H1 (cell line): ENCODE measurements around the gene CCL15. TPM values are rescaled to one million over a fixed set of nuclear protein-coding genes. Genes with fewer than 3 reads are reported as not detected.

Source experiments
- CTCF ChIA-PET: fragments of 300-600 bp; sonication (Branson Sonifier 250); formaldehyde crosslinking; loops from one replicate; lab custom pipeline; 2021; ENCODE audit not compliant: partially characterized antibody; lab: Charles Lee
- POLR2A ChIA-PET: fragments of 300-600 bp; sonication (Branson Sonifier 250); formaldehyde crosslinking; loops from one replicate; lab custom pipeline; 2021; ENCODE audit warnings: inconsistent platforms; ENCODE audit not compliant: partially characterized antibody; lab: Charles Lee
- DNase-seq, 2 experiments: peaks; one replicate each; pipeline versions ENCODE4 v3.0.0 to v3.0.0-alpha.2; 2010 to 2022; ENCODE audit warnings: low spot score in 2 of 2, low read depth in 1 of 2, mixed read lengths in 1 of 2
- FAIRE-seq: peaks from 2 replicates; lab custom pipeline; 2011; peaks lifted over from hg19 to GRCh38; lab: Jason Lieb, UNC
- H2AFZ ChIP-seq: 2 replicates; pipeline ENCODE4 v1.8.1; 2012; ENCODE audit warnings: low read length, inconsistent platforms
- H2AK5ac ChIP-seq: 2 replicates; pipeline ENCODE4 v1.6.1; 2013; ENCODE audit warnings: low read depth, low read length
- H2BK120ac ChIP-seq: replicated peaks from 2 replicates; pipeline ENCODE3; 2013; ENCODE audit warnings: low read depth, low read length, inconsistent platforms
- H2BK12ac ChIP-seq: 2 replicates; pipeline ENCODE4 v1.6.1; 2013; ENCODE audit warnings: low read depth, low read length
- H2BK15ac ChIP-seq: 2 replicates; pipeline ENCODE4 v1.6.1; 2013; ENCODE audit warnings: low read length
- H2BK20ac ChIP-seq: 2 replicates; pipeline ENCODE4 v1.6.1; 2013; ENCODE audit warnings: low read length
- H2BK5ac ChIP-seq: 2 replicates; pipeline ENCODE4 v1.6.1; 2013; ENCODE audit warnings: low read depth, low read length
- H3K14ac ChIP-seq: 2 replicates; pipeline ENCODE4 v1.6.1; 2013; ENCODE audit warnings: inconsistent platforms; ENCODE audit not compliant: insufficient read length
- H3K18ac ChIP-seq: 2 replicates; pipeline ENCODE4 v1.6.1; 2013; ENCODE audit warnings: low read length; ENCODE audit errors: extremely low read depth
- H3K23ac ChIP-seq: 2 replicates; pipeline ENCODE4 v1.6.1; 2013; ENCODE audit warnings: inconsistent platforms; ENCODE audit not compliant: insufficient read length
- H3K23me2 ChIP-seq: 2 replicates; pipeline ENCODE4 v1.6.1; 2013; ENCODE audit warnings: low read depth, low read length
- H3K27ac ChIP-seq: 2 replicates; pipeline ENCODE4 v1.6.1; 2011; ENCODE audit warnings: low read depth, low read length, inconsistent platforms
- H3K27me3 ChIP-seq, 4 experiments: replicated peaks in 1 of 4; 1 replicate in 1 of 4; 2 replicates in 3 of 4; pipeline versions ENCODE4 v1.6.1 to v1.8.1; 2011 to 2013; ENCODE audit warnings: low read length in 3 of 4, mild to moderate bottlenecking in 3 of 4, inconsistent platforms in 2 of 4, mixed read lengths in 2 of 4, moderate library complexity in 1 of 4; ENCODE audit not compliant: control insufficient read depth in 3 of 4, insufficient read depth in 3 of 4; ENCODE audit errors: extremely low read depth in 1 of 4
- H3K36me3 ChIP-seq, 4 experiments: 2 replicates each; pipeline versions ENCODE4 v1.6.1 to v1.8.1; 2011 to 2013; ENCODE audit warnings: mild to moderate bottlenecking in 4 of 4, low read length in 3 of 4, moderate library complexity in 2 of 4, control low read depth in 1 of 4, inconsistent platforms in 1 of 4; ENCODE audit not compliant: insufficient read depth in 4 of 4, control insufficient read depth in 2 of 4
- H3K4ac ChIP-seq: replicated peaks from 2 replicates; pipeline ENCODE3; 2013; ENCODE audit warnings: low read length, low read depth, mixed read lengths, inconsistent platforms; ENCODE audit not compliant: insufficient read length
- H3K4me1 ChIP-seq, 4 experiments: replicated peaks in 1 of 4; 1 replicate in 1 of 4; 2 replicates in 3 of 4; pipeline versions ENCODE4 v1.6.1 to v1.8.1; 2011 to 2013; ENCODE audit warnings: low read length in 3 of 4, inconsistent platforms in 2 of 4, mixed read lengths in 1 of 4; ENCODE audit not compliant: insufficient read depth in 4 of 4, control insufficient read depth in 3 of 4
- H3K4me2 ChIP-seq, 2 experiments: 2 replicates each; pipeline versions ENCODE4 v1.6.1 to v1.8.1; 2011 to 2013; ENCODE audit warnings: low read depth in 2 of 2, low read length in 2 of 2, control low read depth in 1 of 2, inconsistent platforms in 1 of 2, mild to moderate bottlenecking in 1 of 2; ENCODE audit not compliant: insufficient read depth in 1 of 2
- H3K4me3 ChIP-seq, 4 experiments: fragments of 200-600, 300-600 bp in 1 of 4; sonication (generic), shearing (Covaris generic), sonication (Bioruptor Twin) in 1 of 4; 2 replicates each; pipeline versions ENCODE4 v1.5.1 to v1.8.1; 2011 to 2016; ENCODE audit warnings: low read length in 4 of 4, low read depth in 3 of 4, control low read depth in 2 of 4, inconsistent platforms in 2 of 4, mild to moderate bottlenecking in 2 of 4, mixed read lengths in 1 of 4, moderate library complexity in 1 of 4; ENCODE audit not compliant: insufficient read depth in 2 of 4; ENCODE audit errors: extremely low read depth in 1 of 4
- H3K56ac ChIP-seq: replicated peaks from 2 replicates; pipeline ENCODE3; 2013; ENCODE audit warnings: low read depth, mild to moderate bottlenecking, mixed read lengths, low read length, inconsistent platforms; ENCODE audit not compliant: insufficient read length
- H3K79me1 ChIP-seq: 2 replicates; pipeline ENCODE4 v1.6.1; 2013; ENCODE audit warnings: low read depth, low read length, control low read depth
- H3K79me2 ChIP-seq, 2 experiments: 2 replicates each; pipeline versions ENCODE4 v1.6.1 to v1.8.1; 2012 to 2013; ENCODE audit warnings: low read length in 2 of 2, mild to moderate bottlenecking in 2 of 2, inconsistent platforms in 1 of 2; ENCODE audit not compliant: insufficient read depth in 2 of 2, control insufficient read depth in 1 of 2
- H3K9ac ChIP-seq, 4 experiments: replicated peaks in 1 of 4; 1 replicate in 1 of 4; 2 replicates in 3 of 4; pipeline versions ENCODE4 v1.6.1 to v1.8.1; 2011 to 2013; ENCODE audit warnings: low read depth in 3 of 4, low read length in 3 of 4, control low read depth in 2 of 4, mild to moderate bottlenecking in 2 of 4, moderate library complexity in 2 of 4, inconsistent platforms in 1 of 4; ENCODE audit errors: extremely low read depth in 1 of 4
- H3K9me3 ChIP-seq, 2 experiments: 2 replicates each; pipeline versions ENCODE4 v1.6.1 to v1.8.1; 2012 to 2013; ENCODE audit warnings: mild to moderate bottlenecking in 2 of 2, moderate library complexity in 2 of 2, control low read depth in 1 of 2, inconsistent platforms in 1 of 2, low read depth in 1 of 2, low read length in 1 of 2, mixed read lengths in 1 of 2; ENCODE audit not compliant: insufficient read depth in 2 of 2
- H4K20me1 ChIP-seq, 2 experiments: replicated peaks in 1 of 2; 2 replicates each; pipeline versions ENCODE3 to v1.8.1; 2011 to 2013; ENCODE audit warnings: inconsistent platforms in 2 of 2, low read length in 2 of 2, mild to moderate bottlenecking in 1 of 2; ENCODE audit not compliant: insufficient read depth in 2 of 2, control insufficient read depth in 1 of 2
- H4K5ac ChIP-seq: 2 replicates; pipeline ENCODE4 v1.6.1; 2013; ENCODE audit warnings: low read length, low read depth, mixed read lengths, inconsistent platforms; ENCODE audit not compliant: insufficient read length
- H4K8ac ChIP-seq: 2 replicates; pipeline ENCODE4 v1.8.0; 2013; ENCODE audit warnings: mild to moderate bottlenecking, moderate library complexity, low read length, inconsistent platforms; ENCODE audit not compliant: insufficient read depth; ENCODE audit errors: extremely low read depth
- H4K91ac ChIP-seq: replicated peaks from 2 replicates; pipeline ENCODE3; 2013; ENCODE audit warnings: low read length, mixed read lengths, inconsistent platforms; ENCODE audit not compliant: insufficient read length
- ASH2L ChIP-seq: fragments of 200-600, 300-600 bp; sonication (generic); IDR thresholded peaks from one replicate; pipeline ENCODE4 v1.7.1; 2017; ENCODE audit warnings: low read length
- ATF2 ChIP-seq: IDR thresholded peaks from 2 replicates; pipeline ENCODE4 v1.6.1; 2012; ENCODE audit warnings: low read length, inconsistent platforms
- BACH1 ChIP-seq: IDR thresholded peaks from 2 replicates; pipeline ENCODE4 v1.6.1; 2012; ENCODE audit warnings: low read length, improper control_type of control experiment
- JUND ChIP-seq: IDR thresholded peaks from 2 replicates; pipeline ENCODE4 v1.6.1; 2011; ENCODE audit warnings: mild to moderate bottlenecking, improper control_type of control experiment, low read length
- RFX5 ChIP-seq: IDR thresholded peaks from 2 replicates; pipeline ENCODE4 v1.6.1; 2011; ENCODE audit warnings: low read depth, low read length, improper control_type of control experiment, borderline replicate concordance
- SP1 ChIP-seq: IDR thresholded peaks from 2 replicates; pipeline ENCODE4 v1.6.1; 2011; ENCODE audit warnings: low read depth, low read length
- TAF7 ChIP-seq: optimal IDR thresholded peaks from 2 replicates; pipeline ENCODE3; 2011; ENCODE audit warnings: low read depth, mild to moderate bottlenecking, inconsistent platforms, low read length, moderate library complexity, borderline replicate concordance
- WGBS, 2 experiments: shearing (Covaris generic) in 1 of 2; methylation state at CpG; one replicate each; pipeline versions ENCODE4 v1.1.6 to v1.1.7; 2013 to 2015; ENCODE audit warnings: low lambda C conversion rate in 2 of 2, mixed read lengths in 2 of 2, inconsistent platforms in 1 of 2, low coverage in 1 of 2, missing lambda C conversion rate in 1 of 2; ENCODE audit not compliant: insufficient replicate concordance in 2 of 2, insufficient coverage in 1 of 2, insufficient read length in 1 of 2; ENCODE audit errors: extremely low coverage in 1 of 2, missing lambda C conversion rate in 1 of 2; 5-methylcytosine and 5-hydroxymethylcytosine counted together
- polyA plus RNA-seq, 7 experiments: library from polyadenylated mRNA; depleted of rRNA in 3 of 7; stranded (reverse) in 5 of 7; unstranded in 2 of 7; fragments of >200 nt in 5 of 7; fragments of 200-250 nt in 2 of 7; gene quantifications; 1 replicate in 5 of 7; 2 replicates in 1 of 7; 4 replicates in 1 of 7; pipeline versions ENCODE4 v1.2.1 to v1.2.3, GENCODE V29; 2011 to 2013; ENCODE audit warnings: missing spikeins in 2 of 7, mixed read lengths in 2 of 7
- total RNA-seq: library from RNA; stranded (reverse); fragmentation: NEBNext Ultra II Directional; extraction: Animal tissue kit (Norgen Biotek cat#: 25700); gene quantifications from 2 replicates; pipeline ENCODE4 v1.2.1, GENCODE V29; 2021
- TF ChIP-seq, protein P1 (sequence below): IDR thresholded peaks from 2 replicates; pipeline ENCODE4 v1.6.1; 2011; ENCODE audit warnings: low read length, improper control_type of control experiment

Gene CCL15
- total and polyA plus RNA-seq, 2 of the 8 experiments (the other 6 are each of a cell fraction or from before 2014, with no cell fraction given): not detected

DNA sequence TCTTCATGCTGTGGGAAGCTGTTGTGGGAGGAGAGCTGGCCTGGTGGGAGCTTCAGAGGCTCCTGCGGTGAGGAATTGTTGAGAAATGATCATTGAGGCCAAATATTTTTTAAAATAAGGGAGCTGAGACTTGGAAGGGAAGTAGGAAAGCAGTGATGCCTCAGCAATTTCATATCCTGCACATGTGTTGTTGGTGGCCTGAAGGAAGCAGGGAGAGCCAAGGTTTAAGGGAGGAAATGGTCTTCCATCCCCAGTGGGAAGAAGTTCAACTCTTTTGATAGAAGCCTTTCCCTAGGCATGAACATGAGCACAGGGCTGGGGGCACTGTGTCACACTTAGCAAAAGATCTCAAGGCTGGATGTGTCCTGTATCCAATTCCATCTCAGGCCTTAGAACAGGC is 14.7 kb downstream of the CCL15 start, which contains the start of gene CCL14:
Gene CCL14 (minus strand): TSS at position 87 of the 400 bp plus-strand sequence. CDS start 80 bp downstream, at position 7.
- no peak within 1 kb of the TSS for H3K9ac ChIP-seq
- no peak within 1 kb of the TSS for H3K18ac ChIP-seq
- CTCF ChIA-PET: interaction anchor here (0.9 to 1.4 kb wide), 2 partner anchors 11 to 163 kb away, joined by 4 to 5 read pairs; no protein-coding TSS in a partner anchor
- no peak for DNase-seq
- H3K27ac ChIP-seq: no peak within 1 kb of the TSS
- no peak within 1 kb of the TSS for H4K91ac ChIP-seq
- WGBS, 2 experiments: 82% methylated on average over 1 of the region's 1 CpG; no CpG with 5 or more reads in 1 of the 2 experiments
- H4K20me1 ChIP-seq: no peaks in the 10 kb centered on the region
- H3K79me2 ChIP-seq: no peaks in the 10 kb centered on the region
- no peak within 1 kb of the TSS for H3K4me2 ChIP-seq
- TF ChIP-seq JUND (no peak), ASH2L (no peak), SP1 (no peak), ATF2 (no peak), BACH1 (no peak), TAF7 (no peak), RFX5 (no peak)
- TF ChIP-seq, protein P1, sequence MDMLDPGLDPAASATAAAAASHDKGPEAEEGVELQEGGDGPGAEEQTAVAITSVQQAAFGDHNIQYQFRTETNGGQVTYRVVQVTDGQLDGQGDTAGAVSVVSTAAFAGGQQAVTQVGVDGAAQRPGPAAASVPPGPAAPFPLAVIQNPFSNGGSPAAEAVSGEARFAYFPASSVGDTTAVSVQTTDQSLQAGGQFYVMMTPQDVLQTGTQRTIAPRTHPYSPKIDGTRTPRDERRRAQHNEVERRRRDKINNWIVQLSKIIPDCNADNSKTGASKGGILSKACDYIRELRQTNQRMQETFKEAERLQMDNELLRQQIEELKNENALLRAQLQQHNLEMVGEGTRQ: no peak
- TF ChIP-seq, all 59 proteins: peak for 0
- H3K4me3 ChIP-seq: no peak within 1 kb of the TSS
- H3K36me3 ChIP-seq: no peaks in the 10 kb centered on the region
- H3K56ac ChIP-seq: no peak within 1 kb of the TSS
- H3K23me2 ChIP-seq: no peaks in the 10 kb centered on the region
- no peak within 1 kb of the TSS for H2AK5ac ChIP-seq
- H2BK5ac ChIP-seq: no peak within 1 kb of the TSS
- no peak for FAIRE-seq
- no peak within 1 kb of the TSS for H2BK120ac ChIP-seq
- H2AFZ ChIP-seq: no peak within 1 kb of the TSS
- H3K79me1 ChIP-seq: no peaks in the 10 kb centered on the region
- no peak within 1 kb of the TSS for H2BK20ac ChIP-seq
- H3K14ac ChIP-seq: no peak within 1 kb of the TSS
- no peaks in the 10 kb centered on the region for H3K4me1 ChIP-seq
- no peak within 1 kb of the TSS for H2BK12ac ChIP-seq
- no peaks in the 10 kb centered on the region for H3K9me3 ChIP-seq
- no peak within 1 kb of the TSS for H3K23ac ChIP-seq
- no peak within 1 kb of the TSS for H2BK15ac ChIP-seq
- no peaks in the 10 kb centered on the region for H3K27me3 ChIP-seq
- H4K5ac ChIP-seq: no peak within 1 kb of the TSS
- no peak within 1 kb of the TSS for H3K4ac ChIP-seq
- POLR2A ChIA-PET: no interaction called here
- H4K8ac ChIP-seq: no peak within 1 kb of the TSS
